UCSD-AML1 (cell line): ENCODE results near the gene CTR9.
"Not testable (repeated sequence)": the region's sequence is repeated elsewhere in the genome, so short reads cannot be mapped to it uniquely, and the experiment has no call there.

Source experiments
- DNase-seq: peaks from one replicate; lab custom pipeline; 2025; ENCODE audit not compliant: unreplicated experiment; lab: John Stamatoyannopoulos, UW

CTR9 gene

DNA sequence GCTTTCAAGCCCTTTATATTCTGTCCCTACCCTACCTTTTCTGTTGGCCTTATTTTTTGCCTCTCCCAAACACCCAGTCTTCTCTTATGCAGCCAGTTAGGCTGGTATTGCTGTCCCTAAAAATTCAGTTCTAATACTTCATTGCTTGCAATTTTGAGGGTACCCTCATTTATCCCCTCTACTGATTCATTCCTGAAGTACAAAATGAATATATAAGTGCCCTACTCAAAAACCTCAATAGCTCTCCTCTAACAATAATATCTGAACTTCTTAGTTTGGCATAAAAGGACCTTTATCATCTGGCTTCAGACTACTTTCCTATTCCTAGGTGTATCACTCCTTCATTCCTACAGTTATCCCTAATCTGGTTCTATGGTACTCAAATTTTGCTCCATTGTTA lies 62.9 kb downstream of the CTR9 start:
- no peak for DNase-seq

GRCh38 chr11:10818594-10818993 lies 67.5 kb downstream of the CTR9 start:
- DNase-seq, result no peak

DNA sequence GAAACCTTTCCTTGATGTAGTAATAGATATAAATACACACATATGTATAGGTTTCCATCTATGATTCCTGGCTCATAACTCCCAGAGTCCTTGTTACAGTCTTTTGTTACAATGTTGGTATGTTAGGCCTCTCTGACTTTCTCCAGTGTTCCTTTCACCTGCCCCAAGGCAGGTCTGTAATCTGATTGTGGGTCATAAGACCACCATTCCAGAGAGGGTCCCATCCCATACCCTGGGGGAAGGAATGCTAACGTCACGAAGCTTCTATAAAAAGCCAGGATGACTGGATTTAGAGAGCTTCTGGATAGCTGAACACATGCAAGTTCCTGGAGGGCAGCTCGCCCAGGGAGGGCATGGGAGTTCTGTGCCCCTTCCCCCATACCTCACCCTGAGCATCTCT lies 71.4 kb downstream of the CTR9 start:
- DNase-seq, result not testable (repeated sequence)

DNA sequence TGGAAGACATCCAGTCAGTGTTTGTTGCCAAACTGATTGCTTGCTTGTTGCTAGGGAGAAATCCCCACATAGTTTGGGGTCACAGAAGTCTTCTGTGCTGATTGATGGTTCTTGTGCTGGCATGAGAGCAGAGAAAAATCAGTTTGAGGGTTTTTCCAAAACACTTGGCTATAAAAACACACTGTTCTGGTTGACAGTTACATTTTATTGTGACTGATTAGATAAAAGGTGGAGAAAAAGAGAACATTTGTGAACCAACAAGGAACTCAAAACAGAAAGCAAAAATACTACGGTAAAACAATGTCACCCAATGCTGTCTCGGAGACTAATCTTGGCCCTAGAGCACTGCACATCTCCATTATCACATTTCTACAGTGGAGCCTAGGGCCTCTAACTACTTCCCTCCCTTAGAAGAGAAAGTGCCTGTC lies 72.1 kb downstream of the CTR9 start:
- DNase-seq, result no peak

- no peak for DNase-seq
These were observed 73.8 kb downstream of the CTR9 start for GRCh38 chr11:10824888-10825287.

DNA sequence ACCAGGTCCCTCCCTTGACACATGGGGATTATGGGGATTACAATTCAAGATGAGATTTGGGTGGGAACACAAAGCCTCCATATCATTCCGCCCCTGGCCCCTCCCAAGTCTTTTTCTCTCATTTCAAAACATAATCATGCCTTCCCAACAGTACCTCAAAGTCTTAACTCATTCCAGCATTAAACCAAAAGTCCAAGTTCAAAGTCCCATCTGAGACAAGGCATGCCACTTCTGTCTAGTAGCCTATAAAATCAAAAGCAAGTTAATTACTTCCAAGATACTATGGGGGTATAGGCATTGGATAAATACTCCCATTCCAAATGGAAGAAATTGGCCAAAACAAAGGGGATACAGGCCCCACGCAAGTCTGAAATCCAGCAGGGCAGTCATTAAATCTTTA lies 77.4 kb downstream of the CTR9 start:
- no peak for DNase-seq

DNA sequence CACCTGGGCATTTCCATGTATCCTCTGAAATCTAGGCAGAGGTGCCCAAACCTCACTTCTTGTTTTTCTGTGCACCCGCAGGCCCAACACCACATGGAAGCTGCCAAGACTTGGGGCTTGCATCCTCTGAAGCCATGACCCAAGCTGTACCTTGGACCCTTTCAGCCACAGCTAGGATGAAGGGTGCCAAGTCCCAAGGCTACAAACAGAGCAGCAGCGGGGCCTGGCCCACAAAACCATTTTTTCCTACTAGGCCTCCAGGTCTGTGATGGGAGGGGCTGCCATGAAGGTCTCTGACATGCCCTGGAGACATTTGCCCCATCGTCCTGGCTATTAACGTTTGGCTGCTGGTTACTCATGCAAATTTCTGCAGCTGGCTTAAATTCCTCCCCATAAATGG lies 78.1 kb downstream of the CTR9 start:
- DNase-seq, result no peak
